H1 (cell line): Measurements from ENCODE around the gene CGAS. TPM values are rescaled to one million over a fixed set of nuclear protein-coding genes. Genes with fewer than 3 reads are reported as not detected.

Experiments
- EP300 ChIP-seq, 2 experiments: IDR thresholded peaks; 1 replicate in 1 of 2; 2 replicates in 1 of 2; pipeline ENCODE4 v1.6.1; 2011 to 2012; ENCODE audit warnings: low read depth in 2 of 2, low read length in 2 of 2, mild to moderate bottlenecking in 2 of 2, borderline replicate concordance in 1 of 2, inconsistent platforms in 1 of 2, moderate library complexity in 1 of 2
- EZH2 ChIP-seq: fragments of 200-600 bp; sonication (generic); IDR thresholded peaks from 2 replicates; pipeline ENCODE4 v1.7.1; 2012; ENCODE audit warnings: low read depth, mild to moderate bottlenecking, moderate library complexity, low read length, inconsistent platforms; ENCODE audit not compliant: severe bottlenecking
- polyA plus RNA-seq, 7 experiments: library from polyadenylated mRNA; depleted of rRNA in 3 of 7; stranded (reverse) in 5 of 7; unstranded in 2 of 7; fragments of >200 nt in 5 of 7; fragments of 200-250 nt in 2 of 7; gene quantifications; 1 replicate in 5 of 7; 2 replicates in 1 of 7; 4 replicates in 1 of 7; pipeline versions ENCODE4 v1.2.1 to v1.2.3, GENCODE V29; 2011 to 2013; ENCODE audit warnings: missing spikeins in 2 of 7, mixed read lengths in 2 of 7
- total RNA-seq: library from RNA; stranded (reverse); fragmentation: NEBNext Ultra II Directional; extraction: Animal tissue kit (Norgen Biotek cat#: 25700); gene quantifications from 2 replicates; pipeline ENCODE4 v1.2.1, GENCODE V29; 2021
- TF ChIP-seq, protein P1 (sequence below): IDR thresholded peaks from 2 replicates; pipeline ENCODE4 v1.6.1; 2011; ENCODE audit warnings: low read length, improper control_type of control experiment
- TF ChIP-seq, protein P2 (sequence below), 3 experiments: IDR thresholded peaks; 1 replicate in 2 of 3; 2 replicates in 1 of 3; pipeline versions ENCODE4 v1.5.1 to v1.6.1; 2011; ENCODE audit warnings: low read length in 3 of 3, mild to moderate bottlenecking in 3 of 3, inconsistent platforms in 2 of 3, low read depth in 1 of 3, moderate library complexity in 1 of 3; ENCODE audit not compliant: insufficient read depth in 1 of 3; ENCODE audit errors: control extremely low read depth in 1 of 3

CGAS gene
- total and polyA plus RNA-seq, 2 of the 8 experiments (the other 6 are each of a cell fraction or from before 2014, with no cell fraction given) = 2.1 to 6.3 TPM

DNA sequence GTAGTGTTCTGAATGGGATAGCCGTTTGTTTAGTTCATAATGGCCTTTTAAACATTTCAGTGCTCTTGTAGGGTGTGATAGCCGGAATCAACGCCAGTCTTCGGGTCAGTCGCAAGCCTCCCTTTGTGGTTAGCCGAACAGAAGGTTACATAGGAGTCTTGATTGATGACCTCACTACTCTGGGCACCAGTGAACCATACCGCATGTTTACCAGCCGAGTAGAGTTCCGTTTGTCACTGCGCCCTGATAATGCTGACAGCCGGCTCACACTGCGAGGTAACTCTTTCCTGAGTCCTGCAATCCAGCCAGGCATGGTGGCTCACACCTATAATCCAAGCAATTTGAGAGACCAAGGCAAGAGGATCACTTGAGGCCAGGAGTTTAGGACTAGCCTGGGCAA lies 29.9 kb upstream of the CGAS start (continued):
- TF ChIP-seq EZH2 (no peak), EP300 (IDR thresholded peaks at IDR 0.05; ENCODE audit: borderline replicate concordance in 1 of 2, low read depth in 2 of 2, low read length in 2 of 2) (no peak)
- TF ChIP-seq, protein P1, sequence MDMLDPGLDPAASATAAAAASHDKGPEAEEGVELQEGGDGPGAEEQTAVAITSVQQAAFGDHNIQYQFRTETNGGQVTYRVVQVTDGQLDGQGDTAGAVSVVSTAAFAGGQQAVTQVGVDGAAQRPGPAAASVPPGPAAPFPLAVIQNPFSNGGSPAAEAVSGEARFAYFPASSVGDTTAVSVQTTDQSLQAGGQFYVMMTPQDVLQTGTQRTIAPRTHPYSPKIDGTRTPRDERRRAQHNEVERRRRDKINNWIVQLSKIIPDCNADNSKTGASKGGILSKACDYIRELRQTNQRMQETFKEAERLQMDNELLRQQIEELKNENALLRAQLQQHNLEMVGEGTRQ = no peak
- TF ChIP-seq, protein P2, sequence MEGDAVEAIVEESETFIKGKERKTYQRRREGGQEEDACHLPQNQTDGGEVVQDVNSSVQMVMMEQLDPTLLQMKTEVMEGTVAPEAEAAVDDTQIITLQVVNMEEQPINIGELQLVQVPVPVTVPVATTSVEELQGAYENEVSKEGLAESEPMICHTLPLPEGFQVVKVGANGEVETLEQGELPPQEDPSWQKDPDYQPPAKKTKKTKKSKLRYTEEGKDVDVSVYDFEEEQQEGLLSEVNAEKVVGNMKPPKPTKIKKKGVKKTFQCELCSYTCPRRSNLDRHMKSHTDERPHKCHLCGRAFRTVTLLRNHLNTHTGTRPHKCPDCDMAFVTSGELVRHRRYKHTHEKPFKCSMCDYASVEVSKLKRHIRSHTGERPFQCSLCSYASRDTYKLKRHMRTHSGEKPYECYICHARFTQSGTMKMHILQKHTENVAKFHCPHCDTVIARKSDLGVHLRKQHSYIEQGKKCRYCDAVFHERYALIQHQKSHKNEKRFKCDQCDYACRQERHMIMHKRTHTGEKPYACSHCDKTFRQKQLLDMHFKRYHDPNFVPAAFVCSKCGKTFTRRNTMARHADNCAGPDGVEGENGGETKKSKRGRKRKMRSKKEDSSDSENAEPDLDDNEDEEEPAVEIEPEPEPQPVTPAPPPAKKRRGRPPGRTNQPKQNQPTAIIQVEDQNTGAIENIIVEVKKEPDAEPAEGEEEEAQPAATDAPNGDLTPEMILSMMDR (IDR thresholded peaks at IDR 0.05; ENCODE audit: control extremely low read depth in 1 of 3, insufficient read depth in 1 of 3, low read depth in 1 of 3, low read length in 3 of 3) = no peak
